COLO668 (cell line): Measurements from ENCODE around the gene WDR90.

Source experiments
- DNase-seq: peaks from one replicate; lab custom pipeline; 2025; ENCODE audit not compliant: unreplicated experiment; lab: John Stamatoyannopoulos, UW

Gene WDR90

DNA sequence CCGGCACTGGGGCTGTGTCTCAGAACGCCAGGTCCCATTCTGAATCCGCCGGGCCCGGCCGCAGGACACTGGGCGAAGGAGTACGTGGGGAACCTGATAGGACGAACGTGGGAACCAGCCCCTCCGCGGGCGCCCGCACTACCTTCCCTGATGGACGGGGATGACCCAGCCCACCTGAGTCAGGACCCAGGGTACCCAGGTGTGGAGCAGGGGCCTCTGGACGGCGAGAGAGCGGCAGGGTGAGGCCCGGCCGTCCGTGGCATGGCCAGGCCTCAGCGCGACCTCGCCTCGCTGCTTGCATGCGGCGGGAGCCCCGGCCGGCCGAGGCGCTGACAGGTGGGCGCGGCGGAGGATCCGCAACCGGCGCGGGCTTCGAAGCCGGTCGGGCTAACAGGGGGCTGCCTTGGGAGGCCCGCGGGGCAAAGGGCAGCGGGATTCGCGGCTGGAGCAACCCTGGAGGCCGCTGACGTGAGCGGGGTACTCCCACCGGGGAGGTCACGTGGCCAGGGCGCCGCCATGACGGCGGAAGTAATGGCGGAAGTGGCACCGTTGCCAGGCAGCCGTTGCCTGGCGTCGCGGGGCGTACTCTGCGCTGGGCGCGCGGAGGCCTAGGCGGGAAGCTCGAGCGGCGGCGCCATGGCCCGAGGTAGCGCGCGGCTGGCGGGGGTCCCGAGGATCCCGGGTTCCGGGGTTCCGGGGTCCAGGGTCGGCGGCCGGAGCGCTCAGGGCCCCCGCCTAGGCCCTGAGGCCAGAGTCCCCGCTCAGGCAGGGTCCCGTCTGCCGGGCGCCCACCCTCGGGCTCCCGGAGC lies at the start of gene WDR90:
WDR90 (plus strand) TSS at position 585 of the 809 bp plus-strand sequence; CDS start at position 637, 52 bp downstream.
- DNase-seq = peak; percentile 97

DNA sequence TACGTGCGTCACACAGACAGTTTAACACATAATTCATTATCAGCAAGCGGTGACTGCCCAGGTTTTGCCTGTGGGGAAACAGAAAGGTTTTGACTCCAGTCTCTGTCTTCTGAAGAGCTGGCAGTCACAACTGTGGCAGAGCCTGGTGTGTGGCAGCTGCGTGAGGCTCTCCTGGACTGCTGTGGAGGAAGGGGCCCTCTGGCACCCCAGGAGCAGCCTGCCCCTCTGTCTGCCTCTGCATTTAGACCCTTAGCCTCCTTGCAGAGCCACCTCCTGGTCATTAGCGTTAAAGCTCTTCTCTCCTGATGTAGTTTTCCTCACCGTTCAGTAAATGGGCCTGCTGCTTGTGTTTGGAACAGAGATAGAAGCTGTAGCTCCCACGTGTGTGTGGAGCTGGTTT lies 48.4 kb upstream of the WDR90 start:
- peak; percentile 18 for DNase-seq

DNA sequence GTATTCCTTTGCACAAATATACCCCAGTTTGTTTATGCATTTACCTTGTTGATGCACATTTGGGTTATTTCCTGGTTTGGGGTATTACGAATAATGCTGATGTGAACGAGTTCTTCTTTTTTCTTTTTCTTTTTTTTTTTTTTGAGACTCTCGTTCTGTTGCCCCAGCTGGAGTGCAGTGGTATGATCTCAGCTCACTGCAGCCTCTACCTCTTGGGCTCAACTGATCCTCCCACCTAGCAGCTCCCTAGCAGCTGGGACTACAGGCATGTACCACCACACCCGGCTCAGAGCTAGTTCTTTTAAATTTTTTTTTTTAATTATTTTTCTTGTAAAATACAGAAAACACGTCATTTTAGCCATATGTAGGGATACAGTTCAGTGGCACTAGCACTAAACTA lies 45.2 kb upstream of the WDR90 start:
- DNase-seq = no peak

DNA sequence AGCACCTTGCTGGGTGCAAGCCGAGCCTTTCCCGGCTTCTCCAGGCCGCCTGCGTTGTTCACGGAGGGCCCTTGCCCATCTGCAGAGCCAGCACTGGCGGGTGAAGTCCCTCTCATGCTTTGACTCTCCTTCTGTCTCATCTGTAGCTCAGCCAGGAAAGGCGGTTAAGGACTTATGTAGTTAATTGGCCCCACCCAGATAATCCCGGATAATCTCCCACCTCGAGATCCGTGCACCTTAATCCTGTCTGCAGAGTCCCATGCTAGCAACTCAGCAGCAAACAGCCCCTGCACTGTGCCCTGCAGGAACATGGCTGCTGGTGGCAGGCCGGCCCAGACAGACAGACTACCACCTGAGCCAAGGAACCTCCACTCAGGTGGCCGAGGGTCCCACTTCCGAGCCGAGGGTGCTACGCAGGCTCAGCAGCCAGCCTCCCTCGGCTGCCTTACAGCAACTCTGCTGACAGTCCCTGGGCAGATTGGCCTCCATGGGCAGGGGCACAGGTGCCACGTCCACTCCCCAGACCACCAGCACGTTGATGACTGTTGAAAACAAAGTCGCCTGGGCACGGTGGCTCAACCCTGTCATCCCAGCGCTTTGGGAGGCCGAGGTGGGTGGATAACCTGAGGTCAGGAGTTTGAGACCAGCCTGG lies 42.4 kb upstream of the WDR90 start:
- DNase-seq = no peak

DNA sequence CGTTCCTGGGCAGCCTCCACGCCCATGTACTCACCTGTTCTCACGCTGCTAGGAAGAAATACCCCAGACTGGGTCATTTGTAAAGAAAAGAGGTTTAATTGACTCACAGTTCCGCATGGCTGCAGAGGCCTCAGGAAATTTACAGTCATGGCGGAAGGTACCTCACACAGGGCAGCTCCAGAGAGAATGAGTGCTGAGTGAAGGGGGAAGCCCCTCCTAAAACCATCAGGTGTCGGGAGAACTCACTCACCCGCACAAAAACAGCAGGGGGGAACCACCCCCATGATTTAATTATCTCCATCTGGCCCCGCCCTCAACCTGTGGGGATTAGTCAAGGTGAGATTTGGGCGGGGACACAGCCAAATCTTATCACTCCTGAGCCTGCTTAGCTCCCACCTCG lies 41.1 kb upstream of the WDR90 start:
- DNase-seq = peak; percentile 37

DNA sequence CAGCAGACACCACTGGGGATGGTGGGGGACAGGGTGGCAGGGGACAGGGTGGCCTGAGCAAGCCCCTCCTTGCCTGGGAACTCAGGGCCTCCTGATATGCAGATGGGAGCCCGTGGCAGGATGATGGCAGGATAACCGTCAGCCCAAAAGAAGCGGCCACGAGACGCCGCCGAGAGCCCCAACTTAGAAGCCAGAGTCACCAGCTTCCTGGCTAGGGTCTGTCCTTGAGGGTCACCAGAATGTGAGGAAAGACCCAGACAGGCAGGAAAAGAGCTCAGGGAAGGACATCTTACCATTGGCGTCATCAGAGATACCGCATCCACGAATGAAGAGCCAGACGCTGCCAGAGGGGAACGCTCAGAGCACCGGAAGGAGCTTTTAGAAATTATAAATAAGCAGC lies 39.8 kb upstream of the WDR90 start:
- no peak for DNase-seq

DNA sequence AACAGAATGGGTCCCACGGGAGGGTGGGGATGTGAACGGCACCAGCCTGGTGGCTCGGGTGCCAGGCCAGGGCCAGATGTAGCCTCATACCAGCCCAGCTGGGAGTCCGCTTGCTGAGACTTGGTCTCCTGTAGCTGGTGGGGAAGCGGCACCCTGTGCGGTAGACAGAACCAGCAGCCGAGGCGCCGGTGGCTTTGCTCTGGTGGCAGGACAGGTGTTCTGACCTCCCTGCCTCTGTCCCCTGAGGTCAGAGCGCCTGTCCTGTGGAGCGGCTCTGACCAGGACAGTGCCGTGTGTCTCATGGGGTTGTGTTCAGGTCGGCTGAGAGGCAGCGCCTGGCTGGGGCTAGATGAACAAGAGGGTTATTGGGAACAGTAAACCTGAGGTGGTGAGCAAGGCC lies 39.2 kb upstream of the WDR90 start:
- DNase-seq = no peak

DNA sequence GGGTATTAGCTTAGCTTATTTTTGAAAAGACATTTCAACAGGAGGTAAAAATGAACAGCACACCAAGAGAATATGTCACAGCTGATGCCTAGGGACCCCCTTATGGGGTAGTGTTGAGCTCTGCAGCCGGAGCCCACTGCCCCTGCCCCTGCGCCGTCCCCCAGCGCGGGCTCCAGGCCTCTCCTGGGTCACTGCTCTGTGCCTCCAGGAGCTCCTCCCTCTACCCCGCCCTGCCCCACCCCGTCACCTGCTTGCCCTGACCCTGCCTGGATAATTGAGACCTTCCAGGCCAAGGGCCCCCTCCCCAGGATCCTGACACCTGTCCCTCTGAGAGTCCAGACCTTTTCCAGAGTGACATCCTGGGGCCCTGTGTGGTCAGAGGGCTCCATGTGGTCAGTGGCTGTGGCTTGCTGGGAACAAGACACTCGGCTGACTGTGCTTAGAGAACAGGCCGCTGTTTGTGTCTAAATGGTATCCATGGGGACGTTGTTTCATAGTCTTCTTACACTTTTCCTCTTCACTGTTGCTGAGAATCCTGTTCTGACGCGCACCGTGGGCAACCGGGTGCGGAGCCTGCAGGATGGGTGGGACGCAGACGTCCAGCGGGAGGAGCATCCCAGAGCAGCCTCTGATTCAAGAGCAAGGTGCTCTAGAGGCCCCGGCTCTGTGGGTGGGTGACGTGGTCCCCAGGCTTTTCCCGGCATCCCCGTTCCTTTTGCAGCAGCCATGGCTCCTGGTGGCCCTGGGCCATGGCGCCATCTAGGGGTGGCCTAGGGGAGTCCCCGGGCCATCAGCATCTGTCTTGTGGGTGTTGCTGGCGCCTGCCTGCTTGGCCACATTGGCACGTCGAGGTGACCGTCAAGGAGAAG lies 38.4 kb upstream of the WDR90 start:
- peak; percentile 55 for DNase-seq

DNA sequence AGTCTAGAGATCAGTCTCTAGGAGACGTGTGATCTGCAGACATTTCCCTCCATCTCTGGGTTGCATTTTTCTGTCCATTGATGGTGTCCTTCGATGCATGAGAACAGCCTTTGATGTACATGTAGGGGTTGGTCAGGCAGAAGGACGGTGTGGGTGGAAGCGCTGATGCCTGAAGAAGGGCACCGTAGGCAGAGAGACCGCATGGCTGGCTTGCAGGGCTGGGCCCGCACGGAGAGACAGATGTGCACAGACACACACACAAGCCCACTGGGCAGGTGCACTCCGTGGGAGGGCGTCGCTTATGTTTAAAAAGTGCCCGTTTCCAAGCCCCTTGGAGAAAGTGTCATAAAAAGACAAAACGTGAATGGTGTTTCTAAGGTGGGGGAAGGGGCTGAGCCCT lies 34.0 kb upstream of the WDR90 start:
- DNase-seq = no peak

DNA sequence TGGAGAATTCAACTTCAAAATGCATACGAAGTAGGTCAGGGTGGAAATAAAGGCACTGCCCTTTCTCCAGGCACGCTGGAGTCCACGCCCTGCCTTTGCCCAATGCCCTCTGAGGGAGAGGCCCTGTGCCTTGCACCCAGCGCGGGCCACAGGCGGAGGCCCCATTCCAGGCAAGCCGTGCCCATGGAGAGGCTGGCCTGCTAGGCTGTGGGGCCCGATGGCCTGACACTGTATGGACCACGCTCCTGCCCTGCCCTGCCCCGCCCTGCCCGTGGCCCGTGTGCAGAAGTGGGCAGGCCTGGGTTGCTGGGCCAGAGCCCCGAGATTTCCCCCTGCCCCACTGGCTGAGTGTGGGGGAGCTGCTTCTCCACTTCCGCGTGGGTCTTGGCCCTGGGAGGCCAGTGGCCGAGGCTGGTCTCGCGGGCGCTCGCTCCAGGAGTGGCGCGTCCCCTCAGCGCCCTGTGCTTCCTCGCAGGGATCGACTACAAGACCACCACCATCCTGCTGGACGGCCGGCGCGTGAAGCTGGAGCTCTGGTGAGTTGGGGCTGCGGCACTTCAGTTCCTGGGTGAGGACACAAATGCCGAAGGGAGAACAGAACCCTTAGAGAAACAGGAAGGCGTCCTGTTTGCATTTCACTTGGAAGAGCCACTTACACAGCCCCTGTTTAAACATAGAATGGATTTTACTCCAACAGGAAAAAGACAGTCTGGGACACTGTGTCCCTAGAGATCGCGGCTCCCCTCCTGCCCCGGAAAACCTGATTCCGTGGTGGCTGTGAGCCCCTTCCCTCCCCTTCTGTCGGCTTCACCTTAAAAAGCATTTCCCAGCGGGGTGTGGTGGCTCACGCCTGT lies 32.2 kb upstream of the WDR90 start:
- peak; percentile 38 for DNase-seq

DNA sequence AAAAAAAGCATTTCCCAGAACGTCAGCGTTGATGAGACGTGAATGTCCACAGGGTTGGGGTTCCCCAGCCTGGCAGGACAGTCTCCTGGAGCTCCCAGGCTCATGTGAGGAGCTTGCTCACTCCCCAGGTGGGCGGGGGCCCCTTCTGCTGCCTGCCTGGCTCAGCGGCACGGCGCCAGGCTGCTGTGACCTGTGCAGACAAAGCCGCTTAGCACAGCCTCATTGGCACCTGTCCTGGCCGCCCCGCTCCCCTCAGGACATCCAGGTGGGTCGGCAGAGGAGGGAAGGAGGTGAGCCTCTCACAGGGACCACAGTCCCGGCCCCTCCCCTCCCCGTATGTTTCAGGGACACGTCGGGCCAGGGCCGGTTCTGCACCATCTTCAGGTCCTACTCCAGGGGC lies 31.3 kb upstream of the WDR90 start:
- DNase-seq = peak; percentile 49

DNA sequence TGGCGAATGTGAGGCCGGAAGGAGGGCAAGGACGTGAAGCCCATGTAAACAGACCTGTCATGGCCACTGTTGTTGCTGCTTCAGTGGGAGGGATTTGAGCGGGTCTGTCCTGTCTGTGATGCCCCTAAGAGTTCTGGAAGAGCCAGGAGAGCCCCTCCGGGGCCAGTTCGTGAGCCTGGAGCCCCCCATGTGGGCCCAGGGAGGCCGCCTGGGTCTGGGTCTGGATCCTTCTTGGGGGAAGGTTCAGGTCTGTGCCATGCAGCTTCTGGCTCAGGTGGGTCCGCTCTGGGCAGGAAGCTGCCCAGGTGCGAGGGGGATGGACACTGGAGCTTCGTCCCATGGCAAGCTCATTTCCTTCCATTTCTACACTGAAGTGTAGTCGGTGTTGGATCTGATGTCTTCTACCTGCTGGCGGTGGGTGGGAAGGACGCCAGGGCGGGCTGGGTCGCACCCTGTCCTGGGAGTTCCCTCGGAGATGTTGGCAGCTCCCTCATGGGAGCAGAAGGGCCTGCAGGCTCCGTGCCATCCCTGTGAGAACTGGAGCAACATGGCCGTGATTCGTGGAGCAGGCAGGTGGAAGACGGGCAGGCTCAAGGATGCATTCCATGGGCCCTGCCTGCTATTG lies 29.6 kb upstream of the WDR90 start:
- DNase-seq = no peak

DNA sequence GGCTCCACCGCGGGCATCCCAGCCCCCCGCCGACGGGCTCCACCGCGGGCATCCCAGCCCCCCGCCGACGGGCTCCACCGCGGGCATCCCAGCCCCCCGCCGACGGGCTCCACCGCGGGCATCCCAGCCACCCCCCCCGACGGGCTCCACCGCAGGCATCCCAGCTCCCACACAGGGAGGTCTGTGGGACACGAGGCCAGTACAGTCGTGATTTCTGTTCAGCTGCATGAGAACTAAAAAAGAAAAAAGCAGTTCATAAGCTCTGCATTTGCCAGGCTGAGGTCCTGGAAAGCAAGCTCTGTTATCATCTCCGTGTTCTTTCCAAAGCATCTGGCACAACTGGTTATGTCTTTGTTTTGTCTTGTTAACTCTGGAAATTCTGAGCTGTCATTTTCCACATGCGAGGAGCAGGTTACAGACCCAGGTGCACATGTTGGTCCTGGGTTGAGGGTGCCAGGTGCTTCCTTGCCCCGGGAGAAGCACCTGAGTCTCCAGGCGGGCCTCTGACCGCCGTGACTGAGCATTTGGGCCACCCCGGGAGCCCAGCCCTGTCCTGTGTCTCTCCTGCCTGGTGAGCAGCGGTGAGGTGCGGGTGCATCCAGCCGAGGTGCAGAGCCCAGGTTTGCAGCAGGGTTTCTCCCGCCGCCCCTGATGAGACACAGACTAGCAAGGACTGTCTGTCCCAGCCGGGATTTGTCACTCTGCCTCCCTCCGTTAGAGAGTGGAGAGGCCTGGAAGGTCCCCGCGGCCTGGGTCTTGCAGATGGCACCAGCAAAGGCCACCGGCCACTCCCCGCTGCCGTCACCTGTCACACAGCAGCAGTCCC lies 28.3 kb upstream of the WDR90 start:
- DNase-seq = peak; percentile 55

DNA sequence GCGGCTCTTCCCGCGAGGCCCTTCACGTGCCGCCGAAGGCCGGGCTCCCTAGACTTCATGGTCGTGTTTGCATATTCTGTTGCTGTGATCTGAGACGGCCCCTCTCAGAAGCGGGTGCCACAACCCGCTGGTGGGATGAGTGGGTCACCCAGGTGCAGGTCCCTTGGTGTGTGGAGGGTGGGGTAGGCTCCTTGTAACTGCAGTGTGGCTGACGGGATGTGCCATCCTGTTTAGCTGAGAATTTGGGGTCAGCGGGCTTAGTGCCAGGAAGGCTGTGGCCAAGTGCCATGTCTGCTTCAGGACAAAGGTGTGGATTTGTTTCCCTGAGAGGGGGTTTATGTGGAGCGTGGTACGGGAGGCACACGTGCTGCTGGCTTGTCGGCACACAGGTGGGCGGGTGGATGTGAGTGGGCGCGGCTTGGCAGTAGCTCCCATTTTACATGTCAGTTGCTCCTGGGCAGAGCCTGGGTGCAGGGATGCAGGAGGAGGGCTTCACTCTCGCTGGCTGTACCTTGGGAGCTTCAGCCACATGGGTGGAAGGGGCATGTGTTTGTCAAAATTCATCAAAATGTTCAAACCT lies 27.5 kb upstream of the WDR90 start:
- no peak for DNase-seq

DNA sequence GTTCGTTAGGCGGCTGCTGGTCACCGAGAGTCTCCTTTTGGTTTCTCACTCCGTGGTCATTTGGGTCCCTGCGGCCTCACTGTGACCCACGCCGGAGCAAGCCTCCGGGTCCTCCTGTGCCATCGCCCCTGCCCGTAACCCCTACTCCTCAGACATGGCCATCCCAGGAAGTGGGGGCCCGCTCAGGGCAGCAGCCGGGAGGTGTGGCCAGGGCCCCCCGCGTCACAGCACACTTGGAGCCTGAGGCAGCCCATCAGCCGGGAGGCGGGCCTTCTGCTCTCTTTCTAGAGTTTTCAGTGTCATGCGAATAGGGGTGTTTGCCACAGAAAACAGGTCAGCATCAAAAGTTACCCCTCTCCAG lies 26.3 kb upstream of the WDR90 start:
- DNase-seq = no peak

DNA sequence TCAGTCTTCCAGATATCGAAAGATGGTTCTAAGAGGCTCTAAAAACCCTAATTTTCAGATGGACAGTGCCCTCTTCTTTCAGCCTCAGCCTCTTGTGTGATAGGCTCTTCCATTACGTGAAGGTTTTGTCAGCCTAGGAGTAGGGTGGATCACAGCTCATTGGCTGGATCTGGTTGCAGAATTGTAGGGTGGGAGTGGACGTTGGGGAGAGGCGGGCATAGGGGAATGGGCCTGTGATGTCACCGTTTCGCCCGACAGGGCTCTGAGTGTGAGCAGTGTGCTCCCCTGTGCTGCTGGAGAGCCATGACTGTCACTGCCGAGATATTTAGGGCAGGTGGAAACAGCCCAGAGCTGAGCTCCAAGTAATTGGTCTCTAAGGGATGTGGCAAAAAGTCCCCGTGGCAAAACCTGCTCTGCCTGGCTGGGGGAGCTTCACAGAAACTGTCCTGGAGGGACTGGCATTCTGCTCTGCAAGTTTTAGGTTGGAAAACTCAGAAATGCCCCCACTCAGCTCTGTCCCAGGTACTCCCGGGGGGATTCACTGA lies 24.6 kb upstream of the WDR90 start:
- no peak for DNase-seq

DNA sequence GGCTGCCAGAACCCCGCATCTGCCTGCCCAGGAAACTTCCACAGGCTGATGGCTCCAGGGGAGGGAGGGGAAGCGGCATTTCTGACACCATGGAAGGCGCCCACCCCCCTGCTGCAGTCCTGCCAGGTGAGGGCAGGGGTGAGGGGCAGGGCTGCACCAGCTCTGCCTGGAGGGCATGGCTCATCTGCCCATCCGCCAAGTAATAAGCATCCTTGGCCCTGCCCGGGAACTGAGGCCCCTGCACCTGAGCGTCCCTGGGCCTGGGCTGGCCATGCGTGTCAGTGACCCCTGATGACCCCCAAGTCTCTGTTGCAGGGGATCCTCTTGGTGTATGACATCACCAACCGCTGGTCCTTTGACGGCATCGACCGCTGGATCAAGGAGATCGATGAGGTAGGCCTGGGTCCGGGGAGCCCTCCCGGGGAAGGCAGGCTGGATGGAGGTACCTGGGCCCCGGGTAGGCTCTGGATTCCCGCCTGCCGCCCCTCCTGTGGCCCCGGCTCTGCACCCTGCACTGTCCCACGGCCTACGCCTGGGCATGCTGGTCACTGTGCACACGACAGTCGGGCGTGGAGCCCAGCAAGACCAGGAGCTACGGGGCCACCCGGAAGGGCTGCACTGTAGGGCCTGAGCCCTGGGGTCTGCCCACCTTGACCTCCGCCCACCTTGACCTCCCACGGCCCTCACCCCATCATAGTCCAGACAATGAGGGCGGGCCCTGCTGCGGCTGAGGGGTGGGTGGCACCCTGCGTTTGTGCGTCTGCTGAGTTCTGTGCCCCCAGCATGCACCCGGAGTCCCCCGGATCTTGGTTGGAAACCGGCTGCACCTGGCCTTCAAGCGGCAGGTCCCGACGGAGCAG lies 23.8 kb upstream of the WDR90 start:
- no peak for DNase-seq
